Inflammatory macrophage treated with lipopolysaccharide for 4 hours (primary cell): Measurements from ENCODE around the gene SLC29A3.

Experiments used
- DNase-seq: peaks from one replicate; pipeline ENCODE4 v3.0.0-alpha.2; 2020

The SLC29A3 gene

GRCh38 chr10:71301371-71301916 lies 17.6 kb upstream of the SLC29A3 start:
- no peak for DNase-seq

GRCh38 chr10:71302451-71302850 lies 16.6 kb upstream of the SLC29A3 start:
- no peak for DNase-seq

- peak; percentile 65 for DNase-seq
Measured at GRCh38 chr10:71302874-71303568, 16.0 kb upstream of the SLC29A3 start.

- DNase-seq: no peak
Measured at GRCh38 chr10:71303569-71303907, 15.5 kb upstream of the SLC29A3 start.

- DNase-seq: no peak
Measured at GRCh38 chr10:71304914-71305313, 14.1 kb upstream of the SLC29A3 start.

- DNase-seq: no peak
Measured at GRCh38 chr10:71306979-71307378, 12.1 kb upstream of the SLC29A3 start.

GRCh38 chr10:71307469-71308085 lies 11.5 kb upstream of the SLC29A3 start:
- DNase-seq: no peak

- DNase-seq: no peak
Measured at GRCh38 chr10:71308244-71308643, 10.8 kb upstream of the SLC29A3 start.

- no peak for DNase-seq
Measured at GRCh38 chr10:71308985-71309384, 10.1 kb upstream of the SLC29A3 start.

GRCh38 chr10:71309919-71310318 lies 9.1 kb upstream of the SLC29A3 start:
- DNase-seq: no peak

GRCh38 chr10:71312220-71312619 lies 6.8 kb upstream of the SLC29A3 start:
- DNase-seq: no peak

GRCh38 chr10:71312811-71313789 lies 6.0 kb upstream of the SLC29A3 start:
- no peak for DNase-seq

GRCh38 chr10:71314028-71314693 lies 4.9 kb upstream of the SLC29A3 start:
- peak; percentile 35 for DNase-seq

- DNase-seq: no peak
Measured at GRCh38 chr10:71314694-71315225, 4.3 kb upstream of the SLC29A3 start.

GRCh38 chr10:71316056-71316785 lies 2.8 kb upstream of the SLC29A3 start:
- DNase-seq: peak; percentile 68

- DNase-seq: no peak
Measured at GRCh38 chr10:71316786-71317160, 2.3 kb upstream of the SLC29A3 start.

GRCh38 chr10:71317739-71318138 lies 1.3 kb upstream of the SLC29A3 start:
- no peak for DNase-seq

GRCh38 chr10:71319800-71320392 lies 837 bp downstream of the SLC29A3 start:
- DNase-seq: no peak

- DNase-seq: no peak
Measured at GRCh38 chr10:71320592-71320991, 1.5 kb downstream of the SLC29A3 start.

- no peak for DNase-seq
Measured at GRCh38 chr10:71321386-71321785, 2.3 kb downstream of the SLC29A3 start.

- peak; percentile 82 for DNase-seq
Measured at GRCh38 chr10:71323407-71323806, 4.3 kb downstream of the SLC29A3 start.
